OCI-LY1 (cell line): ENCODE data around the gene ANKRD13C.

ENCODE experiments used
- H2AFZ ChIP-seq: fragments of 200-600 bp; sonication (generic), shearing (Covaris generic); 2 replicates; pipeline ENCODE4 v1.6.0; 2014; ENCODE audit warnings: antibody characterized with exemption, mild to moderate bottlenecking, low read length
- H3F3A ChIP-seq: fragments of 200-600 bp; sonication (generic), shearing (Covaris generic); 2 replicates; pipeline ENCODE4 v1.6.0; 2014; ENCODE audit warnings: mild to moderate bottlenecking, antibody characterized with exemption, low read length, moderate library complexity; ENCODE audit not compliant: insufficient read depth
- H3K27ac ChIP-seq: fragments of 200-600 bp; sonication (generic); 2 replicates; pipeline ENCODE4 v1.5.1; 2014; ENCODE audit warnings: low read length, mixed run types, mild to moderate bottlenecking, low read depth; ENCODE audit not compliant: poor library complexity, severe bottlenecking
- H3K27me3 ChIP-seq: fragments of 200-600 bp; sonication (generic); 2 replicates; pipeline ENCODE4 v1.6.0; 2014; ENCODE audit warnings: antibody characterized with exemption, mild to moderate bottlenecking, low read length, moderate library complexity; ENCODE audit not compliant: insufficient read depth
- H3K36me3 ChIP-seq: fragments of 200-600 bp; sonication (generic); 2 replicates; pipeline ENCODE4 v1.6.1; 2014; ENCODE audit warnings: mild to moderate bottlenecking, antibody characterized with exemption, low read length, moderate library complexity, mixed read lengths; ENCODE audit not compliant: insufficient read depth
- H3K4me1 ChIP-seq: fragments of 200-600 bp; sonication (generic); 2 replicates; pipeline ENCODE4 v1.5.1; 2014; ENCODE audit warnings: mild to moderate bottlenecking, low read length, moderate library complexity; ENCODE audit not compliant: insufficient read depth, severe bottlenecking
- H3K4me2 ChIP-seq: fragments of 200-600 bp; sonication (generic), shearing (Covaris generic); 2 replicates; pipeline ENCODE4 v1.6.1; 2014; ENCODE audit warnings: low read length
- H3K4me3 ChIP-seq: fragments of 200-600 bp; sonication (generic); 2 replicates; pipeline ENCODE4 v1.5.1; 2014; ENCODE audit warnings: low read length, low read depth, mild to moderate bottlenecking, mixed read lengths; ENCODE audit not compliant: poor library complexity, severe bottlenecking
- H3K79me2 ChIP-seq: fragments of 200-600 bp; shearing (Covaris generic); 2 replicates; pipeline ENCODE4 v1.6.1; 2016; ENCODE audit warnings: mixed run types, low read length, mixed read lengths; ENCODE audit not compliant: insufficient read depth
- H3K9ac ChIP-seq: fragments of 200-600 bp; sonication (generic), shearing (Covaris generic); 2 replicates; pipeline ENCODE4 v1.6.1; 2014; ENCODE audit warnings: mild to moderate bottlenecking, low read length, mixed read lengths
- H3K9me2 ChIP-seq: fragments of 200-600 bp; sonication (generic), shearing (Covaris generic); 2 replicates; pipeline ENCODE4 v1.6.1; 2014; ENCODE audit warnings: low read depth, mild to moderate bottlenecking, low read length, mixed read lengths
- H3K9me3 ChIP-seq: fragments of 200-600 bp; shearing (Covaris generic); 2 replicates; pipeline ENCODE4 v1.6.1; 2014; ENCODE audit warnings: low read length, mixed read lengths
- H4K20me1 ChIP-seq: fragments of 200-600 bp; sonication (generic), shearing (Covaris generic); 2 replicates; pipeline ENCODE4 v1.6.0; 2016; ENCODE audit warnings: mild to moderate bottlenecking, low read length; ENCODE audit not compliant: insufficient read depth
- EZH2 ChIP-seq: fragments of 200-600 bp; sonication (generic), shearing (Covaris generic); IDR thresholded peaks from 2 replicates; pipeline ENCODE4 v1.8.0; 2017; ENCODE audit warnings: borderline replicate concordance, mixed run types, mild to moderate bottlenecking, antibody characterized with exemption, low read length, moderate library complexity, mixed read lengths
- TF ChIP-seq, protein P1 (sequence below): fragments of 200-600 bp; sonication (generic), shearing (Covaris generic); IDR thresholded peaks from 2 replicates; pipeline ENCODE4 v1.5.1; 2017; ENCODE audit warnings: mild to moderate bottlenecking, antibody characterized with exemption, low read length, moderate library complexity, mixed read lengths

ANKRD13C gene

DNA sequence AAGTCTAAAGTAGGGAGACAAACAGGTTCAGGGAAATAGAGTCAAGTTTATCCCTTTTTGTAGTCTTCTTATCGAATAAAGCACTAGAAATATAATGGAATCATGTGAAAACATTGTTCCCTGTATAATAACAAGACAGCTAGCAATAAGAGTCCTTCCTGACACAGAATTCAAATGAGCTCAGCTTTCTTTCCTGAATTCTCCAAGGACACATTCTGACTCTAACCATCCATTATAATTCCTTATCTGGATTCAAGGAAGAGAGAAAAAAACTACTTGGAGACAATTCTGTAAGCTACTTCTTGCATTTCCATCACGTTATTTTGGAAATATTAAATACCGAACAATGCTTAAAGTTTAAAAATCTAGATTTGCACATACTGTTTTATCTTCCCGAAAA is 58.8 kb downstream of the ANKRD13C start:
- Histone ChIP-seq H3K9me2 (no peaks in the 10 kb centered on the region), H3K4me3 (no peak overlapping the region), H3K27ac (no peak overlapping the region), H3K36me3 (peaks cover 72% of the 10 kb centered on the region), H3K27me3 (no peaks in the 10 kb centered on the region), H3K79me2 (no peaks in the 10 kb centered on the region), H4K20me1 (no peaks in the 10 kb centered on the region), H2AFZ (no peak overlapping the region), H3F3A (no peaks in the 10 kb centered on the region), H3K4me1 (no peaks in the 10 kb centered on the region), H3K9ac (no peak overlapping the region), H3K9me3 (no peaks in the 10 kb centered on the region), H3K4me2 (no peak overlapping the region)
- TF ChIP-seq, protein P1, sequence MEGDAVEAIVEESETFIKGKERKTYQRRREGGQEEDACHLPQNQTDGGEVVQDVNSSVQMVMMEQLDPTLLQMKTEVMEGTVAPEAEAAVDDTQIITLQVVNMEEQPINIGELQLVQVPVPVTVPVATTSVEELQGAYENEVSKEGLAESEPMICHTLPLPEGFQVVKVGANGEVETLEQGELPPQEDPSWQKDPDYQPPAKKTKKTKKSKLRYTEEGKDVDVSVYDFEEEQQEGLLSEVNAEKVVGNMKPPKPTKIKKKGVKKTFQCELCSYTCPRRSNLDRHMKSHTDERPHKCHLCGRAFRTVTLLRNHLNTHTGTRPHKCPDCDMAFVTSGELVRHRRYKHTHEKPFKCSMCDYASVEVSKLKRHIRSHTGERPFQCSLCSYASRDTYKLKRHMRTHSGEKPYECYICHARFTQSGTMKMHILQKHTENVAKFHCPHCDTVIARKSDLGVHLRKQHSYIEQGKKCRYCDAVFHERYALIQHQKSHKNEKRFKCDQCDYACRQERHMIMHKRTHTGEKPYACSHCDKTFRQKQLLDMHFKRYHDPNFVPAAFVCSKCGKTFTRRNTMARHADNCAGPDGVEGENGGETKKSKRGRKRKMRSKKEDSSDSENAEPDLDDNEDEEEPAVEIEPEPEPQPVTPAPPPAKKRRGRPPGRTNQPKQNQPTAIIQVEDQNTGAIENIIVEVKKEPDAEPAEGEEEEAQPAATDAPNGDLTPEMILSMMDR: no peak
- no peak for TF ChIP-seq EZH2

DNA sequence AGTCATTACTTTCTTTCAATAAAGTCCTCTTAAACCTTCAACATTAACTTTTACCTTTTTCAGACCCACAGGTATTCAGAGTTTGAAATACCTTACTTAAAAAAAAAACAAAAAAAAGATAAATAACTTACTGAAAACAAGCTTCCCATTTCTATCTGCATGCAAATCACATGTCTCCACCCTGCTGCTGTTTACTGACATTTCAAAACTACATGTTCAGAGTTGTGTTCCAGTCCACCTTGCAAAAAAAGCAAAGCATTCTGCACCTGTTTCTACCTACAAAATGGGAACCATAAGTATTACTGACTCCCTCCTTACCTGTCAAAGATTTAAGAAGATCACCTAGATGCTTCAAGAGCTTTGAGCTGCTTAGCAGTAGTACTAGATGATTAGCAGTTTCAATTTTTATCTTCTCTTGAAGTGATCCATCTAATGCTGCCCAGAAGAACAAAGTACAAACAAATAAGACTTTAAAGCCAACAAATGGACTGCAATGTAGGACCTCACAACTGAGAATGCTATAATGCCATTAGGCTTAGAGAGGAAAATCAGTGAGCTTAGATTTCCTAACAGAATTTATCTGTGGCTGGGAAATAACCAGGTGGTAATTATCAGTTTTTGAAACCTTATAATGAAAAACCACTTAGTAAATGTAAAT is 61.2 kb downstream of the ANKRD13C start:
- Histone ChIP-seq H3K9me2 (no peaks in the 10 kb centered on the region), H2AFZ (no peak overlapping the region), H3K4me3 (no peak overlapping the region), H3K27ac (no peak overlapping the region), H4K20me1 (no peaks in the 10 kb centered on the region), H3K4me2 (no peak overlapping the region), H3K79me2 (no peaks in the 10 kb centered on the region), H3K9me3 (no peaks in the 10 kb centered on the region), H3K4me1 (no peaks in the 10 kb centered on the region), H3K36me3 (peaks cover 64% of the 10 kb centered on the region), H3K27me3 (no peaks in the 10 kb centered on the region), H3K9ac (no peak overlapping the region), H3F3A (no peaks in the 10 kb centered on the region)
- no peak for TF ChIP-seq EZH2
- TF ChIP-seq, protein P1: no peak

DNA sequence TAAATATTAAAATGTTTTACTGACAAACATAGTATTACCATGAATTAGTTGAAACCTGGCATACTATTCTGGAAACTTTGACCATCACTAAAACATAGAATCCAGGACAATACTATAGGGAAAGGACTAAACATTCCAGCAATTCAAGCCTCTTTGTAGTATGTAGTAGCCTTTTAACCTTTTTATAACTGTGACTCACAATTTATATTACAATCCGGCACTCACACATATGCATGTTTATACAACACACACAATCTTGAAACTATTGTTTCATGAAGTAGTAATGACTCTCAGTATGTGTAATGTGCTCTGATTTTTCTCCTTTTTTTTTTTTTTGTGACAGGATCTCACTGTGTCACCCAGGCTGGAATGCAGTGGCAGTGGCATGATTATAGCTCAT is 64.3 kb downstream of the ANKRD13C start:
- Histone ChIP-seq H2AFZ (no peak overlapping the region), H3K27ac (no peak overlapping the region), H3K27me3 (no peaks in the 10 kb centered on the region), H3K4me1 (no peaks in the 10 kb centered on the region), H3K9ac (no peak overlapping the region), H3K79me2 (no peaks in the 10 kb centered on the region), H3K9me3 (no peaks in the 10 kb centered on the region), H3K36me3 (peaks cover 45% of the 10 kb centered on the region), H3F3A (no peaks in the 10 kb centered on the region), H4K20me1 (no peaks in the 10 kb centered on the region), H3K9me2 (no peaks in the 10 kb centered on the region), H3K4me3 (no peak overlapping the region), H3K4me2 (no peak overlapping the region)
- no peak for TF ChIP-seq EZH2
- TF ChIP-seq, protein P1: no peak
